Osteoblast (primary cell): ENCODE results near the gene ATP6V0E2. TPM values are rescaled to one million over a fixed set of nuclear protein-coding genes. Genes with fewer than 3 reads are reported as not detected.
"Not testable (repeated sequence)": the region's sequence is repeated elsewhere in the genome, so short reads cannot be mapped to it uniquely, and the experiment has no call there.

Experiments used
- DNase-seq: peaks from one replicate; pipeline ENCODE4 v3.0.0; 2011; ENCODE audit warnings: low spot score, mixed read lengths; ENCODE audit not compliant: insufficient read length; ENCODE audit errors: missing footprints
- H2AFZ ChIP-seq: 2 replicates; pipeline ENCODE4 v1.6.0; 2011; ENCODE audit warnings: mild to moderate bottlenecking, low read length
- H3K27ac ChIP-seq: 2 replicates; pipeline ENCODE4 v1.5.1; 2011; ENCODE audit warnings: mild to moderate bottlenecking, low read depth, low read length, moderate library complexity
- H3K27me3 ChIP-seq: 2 replicates; pipeline ENCODE4 v1.6.0; 2012; ENCODE audit warnings: mild to moderate bottlenecking, control low read depth, inconsistent platforms, low read length, moderate library complexity; ENCODE audit not compliant: insufficient read depth
- H3K36me3 ChIP-seq: 2 replicates; pipeline ENCODE4 v1.5.1; 2011; ENCODE audit warnings: mild to moderate bottlenecking, low read length, control low read depth, moderate library complexity; ENCODE audit not compliant: insufficient read depth
- H3K4me1 ChIP-seq: 2 replicates; pipeline ENCODE4 v1.5.1; 2011; ENCODE audit warnings: mild to moderate bottlenecking, low read length, control low read depth, moderate library complexity; ENCODE audit not compliant: insufficient read depth
- H3K4me2 ChIP-seq: 2 replicates; pipeline ENCODE4 v1.6.0; 2011; ENCODE audit warnings: mild to moderate bottlenecking, low read length; ENCODE audit not compliant: insufficient read depth
- H3K4me3 ChIP-seq: fragments of 200-600 bp; sonication (generic); 3 replicates; pipeline ENCODE4 v1.5.1; 2012; ENCODE audit warnings: mild to moderate bottlenecking, low read length, inconsistent platforms; ENCODE audit not compliant: insufficient read depth
- H3K79me2 ChIP-seq: 2 replicates; pipeline ENCODE4 v1.6.0; 2012; ENCODE audit warnings: mild to moderate bottlenecking, low read length, control low read depth, inconsistent platforms; ENCODE audit not compliant: insufficient read depth
- H3K9me3 ChIP-seq: 2 replicates; pipeline ENCODE4 v1.5.1; 2011; ENCODE audit warnings: low read depth, low read length, control low read depth
- H4K20me1 ChIP-seq: 2 replicates; pipeline ENCODE4 v1.6.0; 2012; ENCODE audit warnings: mild to moderate bottlenecking, low read length, control low read depth; ENCODE audit not compliant: insufficient read depth
- CTCF ChIP-seq: IDR thresholded peaks from 2 replicates; pipeline ENCODE4 v1.5.1; 2011; ENCODE audit warnings: mild to moderate bottlenecking, low read depth, low read length, moderate library complexity; ENCODE audit errors: extremely low read depth
- total RNA-seq: library from RNA; depleted of rRNA; stranded (reverse); fragments of >200 nt; gene quantifications from 2 replicates; pipeline ENCODE4 v1.2.3, GENCODE V29; 2012

ATP6V0E2 gene
- total RNA-seq, 1 donor: 27.9 TPM

- H3K4me2 ChIP-seq: no peak overlapping the region
- H3K4me3 ChIP-seq: no peak overlapping the region
- DNase-seq: peak; percentile 68
- no peaks in the 10 kb centered on the region for H3K9me3 ChIP-seq
- H3K36me3 ChIP-seq: no peaks in the 10 kb centered on the region
- H3K27me3 ChIP-seq: no peaks in the 10 kb centered on the region
- H4K20me1 ChIP-seq: no peaks in the 10 kb centered on the region
- H3K79me2 ChIP-seq: no peaks in the 10 kb centered on the region
- no peak overlapping the region for H3K27ac ChIP-seq
- no peaks in the 10 kb centered on the region for H3K4me1 ChIP-seq
- no peak for TF ChIP-seq CTCF
- no peak overlapping the region for H2AFZ ChIP-seq
Measured at GRCh38 chr7:149828357-149829309, 45.1 kb upstream of the ATP6V0E2 start.

GRCh38 chr7:149830527-149830926 lies 43.2 kb upstream of the ATP6V0E2 start:
- H3K36me3 ChIP-seq, H3K9me3 ChIP-seq, H3K27me3 ChIP-seq, H3K4me1 ChIP-seq, H3K4me2 ChIP-seq, DNase-seq, H3K4me3 ChIP-seq, H4K20me1 ChIP-seq, H2AFZ ChIP-seq, H3K79me2 ChIP-seq, H3K27ac ChIP-seq: not testable (repeated sequence)

GRCh38 chr7:149830997-149831740 lies 42.6 kb upstream of the ATP6V0E2 start:
- H4K20me1 ChIP-seq: no peaks in the 10 kb centered on the region
- H3K9me3 ChIP-seq: no peaks in the 10 kb centered on the region
- no peak overlapping the region for H3K4me2 ChIP-seq
- H3K79me2 ChIP-seq: no peaks in the 10 kb centered on the region
- peak; percentile 89 for DNase-seq
- no peak overlapping the region for H3K4me3 ChIP-seq
- no peak overlapping the region for H2AFZ ChIP-seq
- no peak overlapping the region for H3K27ac ChIP-seq
- no peaks in the 10 kb centered on the region for H3K36me3 ChIP-seq
- H3K27me3 ChIP-seq: no peaks in the 10 kb centered on the region
- H3K4me1 ChIP-seq: no peaks in the 10 kb centered on the region
- no peak for TF ChIP-seq CTCF

GRCh38 chr7:149831741-149832219 lies 42.0 kb upstream of the ATP6V0E2 start:
- H3K4me3 ChIP-seq: no peak overlapping the region
- no peaks in the 10 kb centered on the region for H3K36me3 ChIP-seq
- H3K4me2 ChIP-seq: no peak overlapping the region
- H3K9me3 ChIP-seq: no peaks in the 10 kb centered on the region
- H4K20me1 ChIP-seq: no peaks in the 10 kb centered on the region
- TF ChIP-seq CTCF: no peak
- no peaks in the 10 kb centered on the region for H3K4me1 ChIP-seq
- H3K27ac ChIP-seq: no peak overlapping the region
- H3K27me3 ChIP-seq: no peaks in the 10 kb centered on the region
- DNase-seq: no peak
- H3K79me2 ChIP-seq: no peaks in the 10 kb centered on the region
- H2AFZ ChIP-seq: no peak overlapping the region
